Measurements from ENCODE around the gene NUDCD3. TPM values are rescaled to one million over a fixed set of nuclear protein-coding genes. Genes with fewer than 3 reads are reported as not detected.
"Not testable (repeated sequence)": the region's sequence is repeated elsewhere in the genome, so short reads cannot be mapped to it uniquely, and the experiment has no call there.

NUDCD3 gene
- total RNA-seq, 1 donor from 2014 or later = 97.5 TPM

DNA sequence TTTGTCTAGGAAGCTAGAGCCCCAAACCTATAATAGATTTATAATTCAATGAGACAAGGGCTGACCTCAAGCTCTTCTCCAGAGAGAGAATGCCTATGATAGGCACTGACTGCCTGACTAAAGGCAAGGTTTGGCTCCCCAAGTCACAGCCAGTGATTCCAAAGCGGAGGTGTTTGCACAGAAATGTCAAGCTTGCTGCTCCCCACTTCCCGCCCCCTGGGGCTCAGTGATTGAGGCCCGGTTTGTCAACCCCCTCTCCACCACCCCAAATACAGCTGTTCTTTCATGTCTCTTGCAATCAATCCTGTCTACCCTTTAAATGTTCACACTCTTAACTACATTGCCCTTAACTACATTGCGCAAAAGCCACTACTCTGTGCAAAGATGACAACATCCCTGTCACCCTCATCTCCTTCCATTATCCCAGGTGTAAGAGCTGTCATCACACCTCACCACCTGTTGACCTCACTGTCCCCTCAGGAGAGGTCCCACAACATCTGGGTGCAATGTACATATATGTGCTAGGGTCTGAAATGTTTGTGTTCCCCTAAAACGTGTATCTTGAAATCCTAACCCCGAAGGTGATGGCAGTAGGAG lies 58.0 kb downstream of the NUDCD3 start:
- no peaks in the 10 kb centered on the region for H3K9me3 Mint-ChIP-seq (ENCODE audit: unreplicated experiment)
- H3K4me1 Mint-ChIP-seq (ENCODE audit: unreplicated experiment) = peaks cover 4% of the 10 kb centered on the region
- TF ChIP-seq, protein P1, sequence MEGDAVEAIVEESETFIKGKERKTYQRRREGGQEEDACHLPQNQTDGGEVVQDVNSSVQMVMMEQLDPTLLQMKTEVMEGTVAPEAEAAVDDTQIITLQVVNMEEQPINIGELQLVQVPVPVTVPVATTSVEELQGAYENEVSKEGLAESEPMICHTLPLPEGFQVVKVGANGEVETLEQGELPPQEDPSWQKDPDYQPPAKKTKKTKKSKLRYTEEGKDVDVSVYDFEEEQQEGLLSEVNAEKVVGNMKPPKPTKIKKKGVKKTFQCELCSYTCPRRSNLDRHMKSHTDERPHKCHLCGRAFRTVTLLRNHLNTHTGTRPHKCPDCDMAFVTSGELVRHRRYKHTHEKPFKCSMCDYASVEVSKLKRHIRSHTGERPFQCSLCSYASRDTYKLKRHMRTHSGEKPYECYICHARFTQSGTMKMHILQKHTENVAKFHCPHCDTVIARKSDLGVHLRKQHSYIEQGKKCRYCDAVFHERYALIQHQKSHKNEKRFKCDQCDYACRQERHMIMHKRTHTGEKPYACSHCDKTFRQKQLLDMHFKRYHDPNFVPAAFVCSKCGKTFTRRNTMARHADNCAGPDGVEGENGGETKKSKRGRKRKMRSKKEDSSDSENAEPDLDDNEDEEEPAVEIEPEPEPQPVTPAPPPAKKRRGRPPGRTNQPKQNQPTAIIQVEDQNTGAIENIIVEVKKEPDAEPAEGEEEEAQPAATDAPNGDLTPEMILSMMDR (IDR thresholded peaks at IDR 0.05; ENCODE audit: unreplicated experiment) = no peak
- peaks cover 4% of the 10 kb centered on the region for H3K36me3 Mint-ChIP-seq (ENCODE audit: low read depth, unreplicated experiment)
- DNase-seq (ENCODE audit: low spot score) = no peak
- H3K27ac Mint-ChIP-seq (ENCODE audit: unreplicated experiment) = no peak overlapping the region
- H3K4me3 Mint-ChIP-seq (ENCODE audit: unreplicated experiment) = no peak overlapping the region
- peaks cover 6% of the 10 kb centered on the region for H3K27me3 Mint-ChIP-seq (ENCODE audit: unreplicated experiment)

DNA sequence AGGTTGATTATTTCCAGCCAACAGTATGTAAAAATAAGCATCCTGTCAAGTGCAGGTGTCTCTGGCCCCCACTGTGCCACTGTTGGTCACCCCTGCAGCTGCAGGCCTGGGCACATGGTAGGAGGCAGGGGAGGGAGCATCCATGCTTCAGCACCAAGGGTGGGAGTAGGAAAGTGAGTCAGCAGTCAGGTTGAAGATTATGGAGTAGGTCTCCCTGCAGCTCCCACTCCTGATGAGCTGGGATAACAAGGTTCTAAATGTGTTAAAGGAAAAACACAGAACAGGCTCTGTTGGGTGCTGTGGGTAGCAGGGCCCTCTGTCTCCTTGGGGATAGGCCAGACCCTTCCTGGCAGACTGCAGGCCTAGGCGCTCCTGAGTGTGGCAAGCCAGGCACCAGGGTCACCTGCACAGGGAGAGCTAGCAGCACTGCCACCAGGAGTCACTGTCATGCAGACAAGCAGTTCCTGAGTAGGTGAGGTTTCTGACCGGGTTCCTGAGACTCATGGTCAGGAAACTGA lies 59.3 kb downstream of the NUDCD3 start:
- peaks cover 6% of the 10 kb centered on the region for H3K36me3 Mint-ChIP-seq (ENCODE audit: low read depth, unreplicated experiment)
- H3K27ac Mint-ChIP-seq (ENCODE audit: unreplicated experiment) = no peak overlapping the region
- DNase-seq (ENCODE audit: low spot score) = peak; percentile 19

DNA sequence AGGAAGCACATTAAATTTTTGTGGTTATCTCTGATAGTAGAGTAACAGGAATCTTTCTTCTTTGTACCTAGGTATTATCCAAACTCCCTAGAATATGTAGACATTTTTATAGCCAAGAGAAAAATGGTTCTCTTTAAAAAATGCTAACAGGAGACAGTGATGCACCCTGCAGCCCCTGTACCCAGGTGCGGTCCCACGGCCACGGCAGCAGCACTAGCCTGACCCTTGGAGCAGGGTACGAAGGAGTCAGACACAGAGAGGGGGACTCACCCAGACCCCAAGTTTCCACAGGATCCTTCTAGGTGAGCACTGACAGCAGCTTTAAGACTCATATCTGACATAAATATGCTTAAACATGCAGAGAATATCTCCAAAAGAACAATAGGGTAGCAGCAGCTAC lies 60.4 kb downstream of the NUDCD3 start:
- peaks cover 6% of the 10 kb centered on the region for H3K27me3 Mint-ChIP-seq (ENCODE audit: unreplicated experiment)
- no peaks in the 10 kb centered on the region for H3K9me3 Mint-ChIP-seq (ENCODE audit: unreplicated experiment)
- H3K27ac Mint-ChIP-seq (ENCODE audit: unreplicated experiment) = no peak overlapping the region
- peaks cover 4% of the 10 kb centered on the region for H3K4me1 Mint-ChIP-seq (ENCODE audit: unreplicated experiment)
- H3K36me3 Mint-ChIP-seq (ENCODE audit: low read depth, unreplicated experiment) = peaks cover 11% of the 10 kb centered on the region
- TF ChIP-seq, protein P1 (IDR thresholded peaks at IDR 0.05; ENCODE audit: unreplicated experiment) = no peak
- no peak for DNase-seq (ENCODE audit: low spot score)
- H3K4me3 Mint-ChIP-seq (ENCODE audit: unreplicated experiment) = no peak overlapping the region

More for the DNA sequence above, 59.3 kb downstream of the NUDCD3 start:
- Mint-ChIP-seq H3K4me1 (ENCODE audit: unreplicated experiment) (peaks cover 4% of the 10 kb centered on the region), H3K9me3 (ENCODE audit: unreplicated experiment) (no peaks in the 10 kb centered on the region), H3K4me3 (ENCODE audit: unreplicated experiment) (no peak overlapping the region), H3K27me3 (ENCODE audit: unreplicated experiment) (peaks cover 6% of the 10 kb centered on the region)
- TF ChIP-seq, protein P1 (IDR thresholded peaks at IDR 0.05; ENCODE audit: unreplicated experiment) = no peak

DNA sequence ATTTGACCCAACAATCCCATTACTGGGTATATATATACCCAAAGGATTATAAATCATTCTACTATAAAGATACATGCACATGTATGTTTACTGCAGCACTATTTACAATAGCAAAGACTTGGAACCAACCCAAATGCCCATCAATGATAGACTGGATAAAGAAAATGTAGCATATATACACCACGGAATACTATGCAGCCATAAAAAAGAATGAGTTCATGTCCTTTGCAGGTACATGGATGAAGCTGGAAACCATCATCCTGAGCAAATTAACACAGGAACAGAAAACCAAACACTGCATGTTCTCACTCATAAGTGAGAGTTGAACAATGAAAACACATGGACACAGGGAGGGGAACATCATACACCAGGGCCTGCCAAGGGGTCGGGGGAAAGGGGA lies 65.7 kb downstream of the NUDCD3 start:
- H3K9me3 Mint-ChIP-seq (ENCODE audit: unreplicated experiment); H3K27ac Mint-ChIP-seq (ENCODE audit: unreplicated experiment); DNase-seq (ENCODE audit: low spot score); H3K4me1 Mint-ChIP-seq (ENCODE audit: unreplicated experiment); H3K27me3 Mint-ChIP-seq (ENCODE audit: unreplicated experiment): not testable (repeated sequence)
- Mint-ChIP-seq H3K4me3 (ENCODE audit: unreplicated experiment) (peak overlapping the region; percentile 77), H3K36me3 (ENCODE audit: low read depth, unreplicated experiment) (peaks cover 14% of the 10 kb centered on the region)

DNA sequence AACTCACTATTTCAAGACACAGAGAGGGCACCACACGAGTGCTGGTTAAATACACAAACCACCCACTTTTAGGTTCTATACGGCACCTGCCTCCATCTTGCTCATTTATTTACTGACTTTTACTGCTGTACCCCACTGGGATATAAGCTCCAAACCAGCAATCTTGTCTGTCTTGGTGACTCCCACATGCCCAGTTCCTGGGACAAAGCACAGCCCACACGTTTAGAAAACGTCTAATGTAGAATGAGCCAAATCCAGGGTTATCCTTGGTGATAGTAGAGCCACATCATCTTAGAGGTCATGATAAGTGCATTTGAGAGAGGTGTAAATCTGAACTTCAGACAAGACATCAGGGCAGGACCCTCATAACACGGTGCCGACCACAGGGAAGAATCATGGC lies 73.5 kb downstream of the NUDCD3 start:
- Mint-ChIP-seq H3K36me3 (ENCODE audit: low read depth, unreplicated experiment) (peaks cover 16% of the 10 kb centered on the region), H3K4me3 (ENCODE audit: unreplicated experiment) (no peak overlapping the region), H3K9me3 (ENCODE audit: unreplicated experiment) (no peaks in the 10 kb centered on the region), H3K27me3 (ENCODE audit: unreplicated experiment) (peaks cover 3% of the 10 kb centered on the region), H3K4me1 (ENCODE audit: unreplicated experiment) (peaks cover 6% of the 10 kb centered on the region), H3K27ac (ENCODE audit: unreplicated experiment) (no peak overlapping the region)
- TF ChIP-seq, protein P1 (IDR thresholded peaks at IDR 0.05; ENCODE audit: unreplicated experiment) = no peak
- no peak for DNase-seq (ENCODE audit: low spot score)
